ENCODE results near the gene MICALL2. TPM values are rescaled to one million over a fixed set of nuclear protein-coding genes. Genes with fewer than 3 reads are reported as not detected.

Gene MICALL2
- total RNA-seq, 4 donors from 2014 or later: 1.8 to 19.7 (median 12.6) TPM

GRCh38 chr7:1475991-1476390 is 16.7 kb upstream of the MICALL2 start:
- H3K9me3 ChIP-seq: no peaks in the 10 kb centered on the region
- H3K36me3 ChIP-seq: no peaks in the 10 kb centered on the region
- no peak for DNase-seq
- no peak for TF ChIP-seq CTCF (IDR thresholded peaks at IDR 0.05)
- TF ChIP-seq POLR2A (IDR thresholded peaks at IDR 0.05): no peak
- H3K4me3 ChIP-seq: no peak overlapping the region
- no peaks in the 10 kb centered on the region for H3K4me1 ChIP-seq
- intact Hi-C loops (cut with DNase I; ENCODE audit: low total_unique reads): no loop called here
- no peak overlapping the region for H3K27ac ChIP-seq
- H3K27me3 ChIP-seq: no peaks in the 10 kb centered on the region

GRCh38 chr7:1475393-1475792 is 16.1 kb upstream of the MICALL2 start:
- Histone ChIP-seq H3K4me3 (no peak overlapping the region), H3K4me1 (no peaks in the 10 kb centered on the region), H3K36me3 (no peaks in the 10 kb centered on the region), H3K27me3 (no peaks in the 10 kb centered on the region), H3K27ac (no peak overlapping the region), H3K9me3 (no peaks in the 10 kb centered on the region)
- intact Hi-C loops (cut with DNase I; ENCODE audit: low total_unique reads): no loop called here
- DNase-seq: no peak
- TF ChIP-seq POLR2A (IDR thresholded peaks at IDR 0.05) (no peak), CTCF (IDR thresholded peaks at IDR 0.05) (no peak)

- Histone ChIP-seq H3K27me3 (no peaks in the 10 kb centered on the region), H3K36me3 (no peaks in the 10 kb centered on the region), H3K9me3 (no peaks in the 10 kb centered on the region), H3K27ac (no peak overlapping the region), H3K4me1 (no peaks in the 10 kb centered on the region), H3K4me3 (no peak overlapping the region)
- TF ChIP-seq CTCF (IDR thresholded peaks at IDR 0.05) (no peak), POLR2A (IDR thresholded peaks at IDR 0.05) (no peak)
- no peak for DNase-seq
- intact Hi-C loops (cut with DNase I; ENCODE audit: low total_unique reads): no loop called here
These were observed 15.5 kb upstream of the MICALL2 start for GRCh38 chr7:1474736-1475135.

- intact Hi-C loops (cut with DNase I; ENCODE audit: low total_unique reads): no loop called here
- Histone ChIP-seq H3K9me3 (no peaks in the 10 kb centered on the region), H3K36me3 (no peaks in the 10 kb centered on the region), H3K27ac (no peak overlapping the region), H3K4me1 (no peaks in the 10 kb centered on the region), H3K27me3 (no peaks in the 10 kb centered on the region), H3K4me3 (no peak overlapping the region)
- peak in 1 of 2 donors; percentile 21 for TF ChIP-seq POLR2A (IDR thresholded peaks at IDR 0.05)
- TF ChIP-seq CTCF (IDR thresholded peaks at IDR 0.05): peak; percentile 77 to 93 (median 90)
- peak; percentile 83 for DNase-seq
These were observed 14.7 kb upstream of the MICALL2 start for GRCh38 chr7:1473864-1474512.

- no peak overlapping the region for H3K4me3 ChIP-seq
- intact Hi-C loops (cut with DNase I; ENCODE audit: low total_unique reads): no loop called here
- no peak for TF ChIP-seq CTCF (IDR thresholded peaks at IDR 0.05)
- no peak for TF ChIP-seq POLR2A (IDR thresholded peaks at IDR 0.05)
- H3K4me1 ChIP-seq: peaks cover 0 to 7% of the 10 kb centered on the region in 2 donors
- no peak overlapping the region for H3K27ac ChIP-seq
- H3K27me3 ChIP-seq: no peaks in the 10 kb centered on the region
- H3K36me3 ChIP-seq: no peaks in the 10 kb centered on the region
- DNase-seq: no peak
- no peaks in the 10 kb centered on the region for H3K9me3 ChIP-seq
These were observed 11.6 kb upstream of the MICALL2 start for GRCh38 chr7:1470901-1471300.

Data from uterus (tissue), 4 donors.